ENCODE data around the gene SYCP3.
A peak's percentile ranks its signal among the peaks of the same experiment; 100 is the strongest.

Gene SYCP3

DNA sequence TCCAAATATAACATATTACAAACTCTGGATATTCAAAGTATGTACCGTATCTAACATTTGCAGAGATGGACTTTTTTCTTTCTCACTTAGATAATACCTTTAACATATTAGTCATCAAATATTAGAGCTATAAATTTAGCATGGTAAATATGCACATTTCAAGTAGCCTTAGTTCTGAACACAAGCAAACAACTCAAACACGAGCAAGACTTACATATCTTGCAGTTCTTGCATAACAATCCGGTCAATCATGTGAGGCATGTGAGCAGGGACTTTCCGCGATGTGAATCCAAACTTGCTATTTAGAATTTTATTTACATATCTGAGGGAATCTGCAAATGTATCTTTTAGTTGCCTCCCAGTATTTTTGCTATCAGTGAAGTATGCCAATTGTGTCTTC, 22.1 kb upstream of the SYCP3 start:
- TF ChIP-seq, protein P1, sequence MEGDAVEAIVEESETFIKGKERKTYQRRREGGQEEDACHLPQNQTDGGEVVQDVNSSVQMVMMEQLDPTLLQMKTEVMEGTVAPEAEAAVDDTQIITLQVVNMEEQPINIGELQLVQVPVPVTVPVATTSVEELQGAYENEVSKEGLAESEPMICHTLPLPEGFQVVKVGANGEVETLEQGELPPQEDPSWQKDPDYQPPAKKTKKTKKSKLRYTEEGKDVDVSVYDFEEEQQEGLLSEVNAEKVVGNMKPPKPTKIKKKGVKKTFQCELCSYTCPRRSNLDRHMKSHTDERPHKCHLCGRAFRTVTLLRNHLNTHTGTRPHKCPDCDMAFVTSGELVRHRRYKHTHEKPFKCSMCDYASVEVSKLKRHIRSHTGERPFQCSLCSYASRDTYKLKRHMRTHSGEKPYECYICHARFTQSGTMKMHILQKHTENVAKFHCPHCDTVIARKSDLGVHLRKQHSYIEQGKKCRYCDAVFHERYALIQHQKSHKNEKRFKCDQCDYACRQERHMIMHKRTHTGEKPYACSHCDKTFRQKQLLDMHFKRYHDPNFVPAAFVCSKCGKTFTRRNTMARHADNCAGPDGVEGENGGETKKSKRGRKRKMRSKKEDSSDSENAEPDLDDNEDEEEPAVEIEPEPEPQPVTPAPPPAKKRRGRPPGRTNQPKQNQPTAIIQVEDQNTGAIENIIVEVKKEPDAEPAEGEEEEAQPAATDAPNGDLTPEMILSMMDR (IDR thresholded peaks at IDR 0.05; ENCODE audit: insufficient read depth, low read length, poor library complexity, severe bottlenecking), result no peak
- no peak for DNase-seq (ENCODE audit: extremely low read depth, insufficient read length)
- Histone ChIP-seq H3K4me3 (replicated peaks; ENCODE audit: low read depth, low read length) (no peak overlapping the region), H3K36me3 (ENCODE audit: control insufficient read depth, insufficient read depth, low read length) (no peaks in the 10 kb centered on the region; the same call in 1 of the 2 replicates), H3K27me3 (replicated peaks; ENCODE audit: control insufficient read depth, insufficient read depth, low read length) (no peaks in the 10 kb centered on the region)

DNA sequence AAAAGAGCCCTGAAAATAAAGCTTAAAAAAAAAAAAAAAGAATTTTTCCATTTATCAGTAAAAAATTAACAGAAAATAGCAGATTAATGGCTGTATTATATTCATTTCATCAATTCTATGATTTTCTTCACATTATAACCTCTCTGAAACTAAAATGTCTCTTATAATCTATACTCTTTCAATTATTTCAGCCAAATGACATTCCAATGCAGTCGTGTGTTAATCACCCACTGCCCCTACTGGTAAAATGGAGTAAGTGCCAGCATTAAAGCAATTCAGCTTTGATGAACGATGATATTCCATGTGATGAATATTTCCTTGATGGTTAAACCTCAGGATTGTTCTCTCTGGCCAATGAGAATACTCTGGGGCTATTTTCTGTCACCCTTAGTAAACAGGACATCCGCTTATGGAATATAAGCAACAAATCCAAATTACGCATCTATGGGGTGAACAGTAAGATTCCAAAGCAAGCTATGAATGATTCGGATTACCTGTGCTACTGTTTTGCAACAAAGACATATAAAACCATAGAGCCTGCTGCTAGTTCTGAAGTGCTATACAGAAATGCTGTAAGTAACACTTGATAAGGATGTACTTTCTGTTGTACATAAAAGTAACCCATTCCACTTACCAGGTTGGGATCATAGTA, 20.3 kb upstream of the SYCP3 start:
- H3K4me3 ChIP-seq (replicated peaks; ENCODE audit: low read depth, low read length), result no peak overlapping the region
- TF ChIP-seq, protein P1 (IDR thresholded peaks at IDR 0.05; ENCODE audit: insufficient read depth, low read length, poor library complexity, severe bottlenecking), result peak; percentile 77
- H3K36me3 ChIP-seq (ENCODE audit: control insufficient read depth, insufficient read depth, low read length), result no peaks in the 10 kb centered on the region; the same call in 1 of the 2 replicates
- H3K27me3 ChIP-seq (replicated peaks; ENCODE audit: control insufficient read depth, insufficient read depth, low read length), result no peaks in the 10 kb centered on the region
- no peak for DNase-seq (ENCODE audit: extremely low read depth, insufficient read length)

DNA sequence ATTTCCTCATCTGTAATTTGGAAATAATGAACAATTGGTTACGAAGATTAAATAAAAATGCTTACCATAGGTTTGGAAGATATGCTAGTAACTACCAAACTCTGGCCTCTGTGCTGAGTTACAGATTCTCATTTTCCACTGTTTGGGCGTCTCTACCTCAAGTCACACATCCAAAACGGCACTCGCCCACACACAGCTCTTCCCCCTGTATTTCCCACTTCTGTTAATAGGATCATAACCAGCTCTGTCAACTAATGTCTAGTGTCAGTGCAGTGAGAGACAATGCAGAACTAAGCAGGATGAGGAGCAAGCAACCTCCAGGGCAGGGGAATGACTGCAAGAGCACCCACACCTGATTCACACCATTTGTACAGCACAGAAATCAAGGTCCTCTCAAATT, 10.9 kb upstream of the SYCP3 start:
- no peak for DNase-seq (ENCODE audit: extremely low read depth, insufficient read length)
- Histone ChIP-seq H3K36me3 (ENCODE audit: control insufficient read depth, insufficient read depth, low read length) (peaks cover 3% of the 10 kb centered on the region), H3K27me3 (replicated peaks; ENCODE audit: control insufficient read depth, insufficient read depth, low read length) (no peaks in the 10 kb centered on the region), H3K4me3 (replicated peaks; ENCODE audit: low read depth, low read length) (no peak overlapping the region)
- TF ChIP-seq, protein P1 (IDR thresholded peaks at IDR 0.05; ENCODE audit: insufficient read depth, low read length, poor library complexity, severe bottlenecking), result no peak

DNA sequence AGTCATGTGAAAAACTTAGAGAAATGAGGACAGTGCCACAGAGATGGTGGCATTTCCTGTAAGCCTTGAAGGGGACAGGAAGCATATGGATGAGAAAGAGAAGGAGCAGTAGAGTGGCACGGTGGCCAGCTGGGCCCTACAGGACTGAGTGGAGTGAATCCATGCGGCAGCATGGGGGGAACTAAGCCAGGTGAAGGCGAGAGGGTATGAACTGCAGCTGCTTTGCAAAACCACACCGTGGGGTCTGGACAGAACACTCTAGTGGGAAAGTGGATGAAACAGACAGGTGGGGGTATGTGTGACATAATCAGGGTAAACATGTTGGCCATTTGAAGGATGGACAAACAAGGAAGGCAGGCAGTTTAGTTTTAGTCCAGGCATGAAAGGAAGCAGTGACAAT, 10.4 kb upstream of the SYCP3 start:
- TF ChIP-seq, protein P1 (IDR thresholded peaks at IDR 0.05; ENCODE audit: insufficient read depth, low read length, poor library complexity, severe bottlenecking), result no peak
- Histone ChIP-seq H3K27me3 (replicated peaks; ENCODE audit: control insufficient read depth, insufficient read depth, low read length) (no peaks in the 10 kb centered on the region), H3K36me3 (ENCODE audit: control insufficient read depth, insufficient read depth, low read length) (peaks cover 3% of the 10 kb centered on the region), H3K4me3 (replicated peaks; ENCODE audit: low read depth, low read length) (no peak overlapping the region)
- no peak for DNase-seq (ENCODE audit: extremely low read depth, insufficient read length)

DNA sequence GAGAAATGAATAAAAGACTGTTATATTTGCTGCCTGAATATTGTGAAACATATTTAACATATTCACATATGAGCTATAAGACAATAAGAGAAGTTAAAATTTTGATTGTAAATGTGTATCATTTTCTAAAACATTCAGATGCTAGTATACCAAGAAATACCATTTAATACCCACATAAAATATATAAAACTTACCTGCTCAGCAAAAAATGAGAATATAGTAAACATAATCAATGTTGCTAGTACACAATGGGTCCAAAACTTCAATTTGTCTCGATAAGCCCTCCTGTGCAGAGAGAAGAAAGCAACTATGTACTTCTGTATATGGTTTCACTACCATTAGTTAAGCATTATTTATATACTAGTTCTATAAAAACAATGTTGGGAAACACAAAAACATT, 9.6 kb upstream of the SYCP3 start:
- H3K27me3 ChIP-seq (replicated peaks; ENCODE audit: control insufficient read depth, insufficient read depth, low read length), result no peaks in the 10 kb centered on the region
- no peak for DNase-seq (ENCODE audit: extremely low read depth, insufficient read length)
- peaks cover 3% of the 10 kb centered on the region for H3K36me3 ChIP-seq (ENCODE audit: control insufficient read depth, insufficient read depth, low read length)
- TF ChIP-seq, protein P1 (IDR thresholded peaks at IDR 0.05; ENCODE audit: insufficient read depth, low read length, poor library complexity, severe bottlenecking), result no peak
- no peak overlapping the region for H3K4me3 ChIP-seq (replicated peaks; ENCODE audit: low read depth, low read length)

DNA sequence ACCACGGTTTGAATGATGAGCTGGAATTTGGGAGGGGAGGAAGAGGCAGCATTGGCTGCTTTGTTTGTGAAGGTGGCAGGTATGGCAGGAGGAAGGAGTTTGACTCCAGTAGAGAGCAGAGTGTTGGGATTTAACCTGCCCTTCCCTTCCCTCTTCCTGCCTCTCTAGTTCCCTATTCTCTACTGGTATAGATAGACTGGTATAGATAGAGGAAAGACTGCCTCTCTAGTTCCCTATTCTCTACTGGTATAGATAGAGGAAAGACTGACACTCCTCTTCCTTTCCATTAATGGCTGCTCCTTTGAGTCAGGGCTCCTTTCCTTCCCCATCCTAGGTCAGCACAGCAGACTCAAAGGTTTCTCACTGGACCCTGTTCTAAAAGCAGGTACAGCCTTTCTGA, 8.4 kb upstream of the SYCP3 start:
- peaks cover 3% of the 10 kb centered on the region for H3K36me3 ChIP-seq (ENCODE audit: control insufficient read depth, insufficient read depth, low read length)
- no peak for DNase-seq (ENCODE audit: extremely low read depth, insufficient read length)
- no peaks in the 10 kb centered on the region for H3K27me3 ChIP-seq (replicated peaks; ENCODE audit: control insufficient read depth, insufficient read depth, low read length)
- TF ChIP-seq, protein P1 (IDR thresholded peaks at IDR 0.05; ENCODE audit: insufficient read depth, low read length, poor library complexity, severe bottlenecking), result no peak
- H3K4me3 ChIP-seq (replicated peaks; ENCODE audit: low read depth, low read length), result no peak overlapping the region
